HG02588 (cell line): ENCODE data around the gene HOXD8.

Experiments used
- ATAC-seq: cut with Tn5 transposase; IDR thresholded peaks from one replicate; pipeline ENCODE4 v1.9.1; 2021; ENCODE audit warnings: mild to moderate bottlenecking, moderate library complexity; ENCODE audit not compliant: unreplicated experiment

Gene HOXD8

DNA sequence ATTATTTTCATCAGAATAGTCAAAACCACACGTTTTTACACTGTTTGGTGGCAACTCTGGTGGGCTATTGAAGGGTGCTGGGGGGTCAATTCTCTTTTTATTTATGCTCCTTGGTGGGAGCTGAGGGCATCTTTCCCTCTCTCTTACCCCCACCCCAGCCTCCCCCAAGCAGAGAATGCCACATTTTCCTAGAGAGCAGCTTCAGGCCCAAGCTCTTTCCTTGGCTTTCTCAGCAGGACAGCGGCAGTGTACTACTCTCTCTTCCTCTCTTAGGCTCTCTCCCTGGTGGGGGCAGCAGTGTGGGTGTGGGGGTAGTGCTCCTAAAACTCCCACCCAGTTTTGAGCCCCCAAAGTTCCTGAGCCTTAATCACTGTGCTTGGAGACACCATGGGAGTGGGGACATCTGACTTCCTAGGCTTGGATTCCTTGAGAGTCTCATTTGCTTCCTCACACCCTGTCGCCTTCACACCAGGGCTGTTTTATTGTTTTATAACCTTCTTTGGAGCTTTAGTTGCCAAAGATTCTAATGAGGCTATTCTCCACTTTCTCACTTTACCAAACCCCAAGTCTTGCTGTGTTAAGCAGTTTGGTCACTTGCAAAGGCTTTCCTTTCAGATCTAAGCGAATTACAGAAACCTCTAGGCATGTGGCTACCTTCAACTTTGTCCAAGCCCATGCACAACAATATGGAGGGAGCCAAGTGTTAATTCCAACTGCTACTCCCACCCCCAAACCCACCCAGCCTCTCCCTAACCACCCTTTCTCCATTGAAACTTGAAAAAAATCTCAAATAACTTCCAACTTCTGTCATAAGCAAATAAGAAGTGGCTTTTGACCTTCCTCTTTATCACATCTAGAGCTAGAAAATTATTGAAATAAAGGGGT lies 15.8 kb downstream of the HOXD8 start:
- no peak for ATAC-seq

DNA sequence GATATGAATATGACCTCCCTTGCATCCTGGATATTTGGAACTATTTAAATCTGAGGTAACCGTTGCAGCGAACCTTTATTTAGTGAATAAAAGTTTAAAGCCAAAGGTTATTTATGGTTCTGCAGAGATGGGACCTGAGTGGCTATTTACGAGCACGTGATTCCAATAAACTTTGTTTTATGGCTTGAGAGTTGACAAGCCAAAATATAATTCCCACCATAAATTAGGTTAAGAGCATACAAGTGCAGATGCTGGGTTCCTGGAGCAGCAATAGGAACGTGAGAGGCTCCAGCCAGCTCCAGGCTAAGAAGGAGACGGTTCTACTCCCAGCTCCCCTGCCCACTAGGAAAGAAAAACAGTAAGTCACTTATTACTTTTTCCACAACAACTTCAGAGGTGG lies 16.6 kb downstream of the HOXD8 start:
- ATAC-seq: no peak

DNA sequence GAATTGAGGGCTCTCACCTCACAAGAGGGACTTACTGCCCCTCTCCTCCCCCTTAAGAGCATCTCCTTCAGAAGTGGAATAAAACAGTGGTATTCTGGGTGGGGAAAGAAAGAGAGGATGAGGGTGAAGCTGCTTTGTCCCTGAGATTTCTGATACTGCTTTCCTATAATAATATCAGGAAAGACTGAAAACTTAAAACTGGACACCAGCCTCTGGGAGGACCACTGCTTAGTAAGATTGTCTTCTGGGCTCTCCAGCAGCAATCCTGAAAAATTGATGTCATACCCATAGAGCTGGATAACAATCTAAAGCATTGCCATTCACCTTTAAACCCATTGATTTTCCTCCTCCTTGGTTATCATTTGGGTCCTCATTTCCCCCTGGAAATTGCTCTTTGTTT lies 17.1 kb downstream of the HOXD8 start:
- no peak for ATAC-seq

DNA sequence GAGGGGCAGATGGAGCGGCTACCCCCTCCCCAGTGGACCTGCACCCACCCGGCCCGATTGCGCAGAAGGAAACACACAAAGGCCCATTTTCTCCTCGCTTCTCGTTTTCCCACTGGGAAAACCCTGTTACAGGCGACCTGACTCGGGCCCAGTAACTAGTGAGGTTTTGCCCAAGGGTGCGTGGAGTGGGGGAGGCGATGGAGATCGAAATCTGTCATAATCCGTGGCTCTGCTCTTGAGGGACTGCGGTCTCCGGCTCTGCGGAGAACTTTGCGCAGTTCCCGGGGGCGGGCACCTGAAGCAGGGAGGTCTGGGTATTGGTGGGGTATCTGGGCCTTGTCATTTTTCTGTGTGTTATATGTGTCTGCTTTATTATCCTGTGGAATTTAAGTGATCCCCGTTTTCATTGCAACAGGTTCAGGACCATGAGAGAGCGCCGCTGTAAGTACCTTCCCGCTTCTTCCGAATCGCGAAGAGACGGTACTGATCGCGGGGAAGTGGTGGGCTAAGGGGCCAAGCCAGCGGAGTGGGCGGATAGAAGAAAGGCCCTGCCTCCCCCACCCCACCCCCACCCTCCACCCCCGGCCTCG lies 17.8 kb downstream of the HOXD8 start:
- ATAC-seq: no peak

DNA sequence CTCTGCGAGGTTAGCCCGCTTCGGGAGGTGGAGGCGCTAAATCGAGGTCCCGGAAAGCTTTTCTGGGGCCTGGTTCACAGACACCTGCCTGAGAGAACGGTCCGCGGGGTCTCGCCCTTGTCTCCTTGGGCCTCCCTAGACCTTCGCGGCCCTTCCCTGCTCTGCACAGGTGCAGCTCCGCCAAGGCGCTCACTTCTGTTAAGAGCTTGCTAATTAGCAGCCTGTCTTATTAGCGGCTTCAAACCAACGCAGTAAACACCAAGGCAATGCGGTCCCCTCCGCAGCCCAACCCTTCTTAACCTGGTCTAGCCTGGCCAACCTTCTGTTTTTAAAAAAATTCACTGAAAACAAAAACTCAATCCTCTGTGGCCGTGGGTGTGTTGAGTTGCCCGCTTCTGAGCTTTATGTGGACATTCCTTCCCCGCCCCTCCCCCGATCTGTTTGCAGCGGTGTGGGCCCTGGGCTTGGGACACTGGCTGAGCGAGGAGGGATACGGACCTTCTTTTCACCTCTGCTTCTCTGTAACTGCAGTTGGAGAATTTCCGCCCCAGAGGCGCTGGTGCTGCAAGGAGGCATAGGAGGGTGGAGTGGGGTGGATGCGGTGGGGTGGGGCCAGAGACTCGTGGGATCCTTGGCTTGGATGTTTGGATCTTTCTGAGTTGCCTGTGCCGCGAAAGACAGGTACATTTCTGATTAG lies 18.4 kb downstream of the HOXD8 start:
- ATAC-seq: no peak

DNA sequence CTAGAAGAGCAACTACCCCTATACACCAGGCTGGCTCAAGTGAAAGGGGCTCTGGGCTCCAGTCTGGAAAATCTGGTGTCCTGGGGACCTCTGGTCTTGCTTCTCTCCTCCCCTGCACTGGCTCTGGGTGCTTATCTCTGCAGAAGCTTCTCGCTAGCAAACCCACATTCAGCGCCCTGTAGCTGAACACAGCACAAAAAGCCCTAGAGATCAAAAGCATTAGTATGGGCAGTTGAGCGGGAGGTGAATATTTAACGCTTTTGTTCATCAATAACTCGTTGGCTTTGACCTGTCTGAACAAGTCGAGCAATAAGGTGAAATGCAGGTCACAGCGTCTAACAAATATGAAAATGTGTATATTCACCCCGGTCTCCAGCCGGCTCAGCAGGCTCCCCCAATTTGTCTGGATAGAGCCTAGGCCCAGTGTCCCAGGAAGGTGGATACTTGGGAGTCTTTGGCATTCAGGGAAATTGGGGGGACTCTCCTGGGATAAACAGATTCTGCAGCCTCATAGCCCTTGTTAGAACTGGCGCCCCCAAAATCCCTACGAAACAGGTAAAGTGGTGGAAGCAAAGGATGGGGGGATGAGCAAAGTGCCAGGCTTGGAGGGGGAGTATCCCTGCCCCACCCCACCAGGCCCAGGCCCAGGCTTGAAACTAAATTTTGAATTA lies 19.4 kb downstream of the HOXD8 start:
- no peak for ATAC-seq

DNA sequence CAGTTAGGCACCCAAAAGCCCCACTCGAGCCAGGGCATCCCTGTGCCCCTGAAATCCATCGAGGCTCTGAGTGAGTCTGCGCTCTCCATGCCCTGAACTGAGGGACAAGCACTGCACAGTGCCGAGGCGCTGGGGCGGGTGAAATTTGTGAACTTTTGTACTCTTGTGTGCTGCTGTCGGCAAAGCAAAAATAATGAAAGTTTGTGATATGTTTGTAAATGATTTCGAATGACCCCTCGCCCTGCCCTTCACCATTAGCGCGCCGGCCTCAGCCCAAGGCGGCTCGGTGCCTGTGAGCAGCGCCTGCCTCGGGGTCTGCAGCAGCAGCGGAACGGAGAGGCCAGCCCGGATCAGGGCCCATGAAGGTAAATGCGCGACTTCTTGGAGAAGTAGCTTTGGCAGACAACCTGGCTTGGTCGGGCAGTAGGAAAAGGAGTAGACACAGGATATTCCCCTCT lies 20.0 kb downstream of the HOXD8 start:
- no peak for ATAC-seq

DNA sequence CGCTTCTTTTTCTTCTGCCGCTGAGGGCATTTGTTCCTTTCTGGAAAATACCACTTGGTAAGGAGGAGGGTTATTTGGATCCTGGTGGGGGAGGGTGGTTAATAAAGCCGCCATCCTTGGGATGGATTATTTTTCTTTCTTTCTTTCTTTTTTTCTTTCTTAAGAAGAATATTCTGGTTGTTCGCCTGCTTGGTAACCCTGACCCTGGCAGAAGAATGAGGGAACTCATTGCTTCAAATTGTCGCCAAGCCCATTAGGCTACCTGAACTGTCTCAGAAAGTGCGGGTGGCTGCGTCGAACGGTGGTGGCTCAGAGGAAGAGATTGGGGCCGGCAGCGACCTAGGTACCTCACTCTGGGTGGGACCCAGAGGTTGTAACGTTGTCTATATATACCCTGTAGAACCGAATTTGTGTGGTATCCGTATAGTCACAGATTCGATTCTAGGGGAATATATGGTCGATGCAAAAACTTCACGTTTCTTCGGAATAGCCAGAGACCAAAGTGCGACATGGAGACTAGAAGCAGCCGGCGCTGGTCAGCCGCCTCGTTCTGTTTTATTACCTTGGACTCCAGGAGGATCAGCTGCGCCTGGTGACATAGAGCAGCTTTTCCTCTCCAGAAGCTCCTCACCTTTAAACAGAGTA lies 20.6 kb downstream of the HOXD8 start:
- no peak for ATAC-seq

DNA sequence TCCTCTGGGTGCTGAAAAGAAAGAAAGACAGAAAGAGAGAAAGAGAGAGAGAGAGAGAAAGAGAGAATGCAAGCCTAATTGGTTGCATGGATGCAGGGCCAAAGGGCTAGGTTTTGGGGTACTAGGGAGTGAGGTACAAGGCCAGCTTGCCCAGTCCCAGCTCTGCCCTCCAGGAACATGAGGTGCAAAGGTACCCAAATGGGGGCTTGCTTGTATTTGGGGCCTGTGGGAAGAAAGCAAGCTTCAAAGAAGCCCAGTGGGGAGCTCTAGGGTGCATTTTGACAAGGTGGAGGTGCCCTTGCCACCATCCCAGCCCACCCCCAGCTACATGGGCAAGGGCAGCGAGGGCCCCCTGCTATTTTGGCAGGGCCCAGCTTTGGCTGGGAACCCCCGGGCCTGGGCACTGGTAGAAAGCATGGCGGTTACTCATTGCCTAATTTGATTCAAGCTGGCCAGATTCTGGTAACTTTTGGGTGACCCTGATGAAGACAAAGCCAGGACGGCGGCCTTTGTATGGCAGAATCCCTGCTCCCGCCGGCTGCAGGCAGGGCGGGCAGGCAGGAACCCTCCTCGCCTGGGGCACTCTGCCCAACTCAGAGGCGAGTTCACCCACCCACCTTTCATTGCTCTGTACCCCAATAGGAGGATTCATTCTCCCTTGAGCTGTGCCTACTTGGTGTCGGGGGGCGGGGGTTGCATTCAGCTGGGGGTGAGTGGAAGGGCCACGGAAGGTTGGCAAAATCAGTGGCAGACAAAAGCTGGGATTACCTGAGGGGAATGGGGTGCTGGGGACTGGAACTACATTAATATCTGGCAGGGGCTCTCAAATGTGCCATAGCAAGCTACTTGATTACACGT lies 21.3 kb downstream of the HOXD8 start:
- no peak for ATAC-seq

DNA sequence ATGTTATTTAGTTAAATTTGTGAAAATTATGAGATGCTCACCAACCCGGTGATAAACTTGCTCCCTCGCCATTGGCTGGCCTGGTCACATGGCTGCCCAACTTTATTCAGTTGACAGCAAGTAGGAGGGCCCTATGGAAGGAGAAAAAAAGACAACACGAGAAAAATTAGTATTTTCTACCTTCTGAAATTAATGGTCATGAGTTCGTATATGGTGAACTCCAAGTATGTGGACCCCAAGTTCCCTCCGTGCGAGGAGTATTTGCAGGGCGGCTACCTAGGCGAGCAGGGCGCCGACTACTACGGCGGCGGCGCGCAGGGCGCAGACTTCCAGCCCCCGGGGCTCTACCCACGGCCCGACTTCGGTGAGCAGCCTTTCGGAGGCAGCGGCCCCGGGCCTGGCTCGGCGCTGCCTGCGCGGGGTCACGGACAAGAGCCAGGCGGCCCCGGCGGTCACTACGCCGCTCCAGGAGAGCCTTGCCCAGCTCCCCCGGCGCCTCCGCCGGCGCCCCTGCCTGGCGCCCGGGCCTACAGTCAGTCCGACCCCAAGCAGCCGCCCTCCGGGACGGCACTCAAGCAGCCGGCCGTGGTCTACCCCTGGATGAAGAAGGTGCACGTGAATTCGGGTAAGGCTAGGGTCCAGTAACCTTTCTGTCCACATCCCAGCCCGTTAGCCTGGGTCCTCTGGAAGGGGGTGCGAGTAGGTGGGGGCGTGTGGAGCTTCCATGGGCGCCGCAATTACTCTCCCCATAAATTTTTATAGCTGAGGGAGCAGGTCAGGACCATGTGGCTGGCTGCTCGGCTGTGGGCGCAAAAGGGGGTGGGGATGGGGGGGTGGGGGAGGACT lies 22.2 kb downstream of the HOXD8 start, which contains the start of gene HOXD4:
TSS of gene HOXD4 (plus strand) at position 109 of the 846 bp plus-strand sequence. CDS start at position 193, 84 bp downstream.
- no peak for ATAC-seq

DNA sequence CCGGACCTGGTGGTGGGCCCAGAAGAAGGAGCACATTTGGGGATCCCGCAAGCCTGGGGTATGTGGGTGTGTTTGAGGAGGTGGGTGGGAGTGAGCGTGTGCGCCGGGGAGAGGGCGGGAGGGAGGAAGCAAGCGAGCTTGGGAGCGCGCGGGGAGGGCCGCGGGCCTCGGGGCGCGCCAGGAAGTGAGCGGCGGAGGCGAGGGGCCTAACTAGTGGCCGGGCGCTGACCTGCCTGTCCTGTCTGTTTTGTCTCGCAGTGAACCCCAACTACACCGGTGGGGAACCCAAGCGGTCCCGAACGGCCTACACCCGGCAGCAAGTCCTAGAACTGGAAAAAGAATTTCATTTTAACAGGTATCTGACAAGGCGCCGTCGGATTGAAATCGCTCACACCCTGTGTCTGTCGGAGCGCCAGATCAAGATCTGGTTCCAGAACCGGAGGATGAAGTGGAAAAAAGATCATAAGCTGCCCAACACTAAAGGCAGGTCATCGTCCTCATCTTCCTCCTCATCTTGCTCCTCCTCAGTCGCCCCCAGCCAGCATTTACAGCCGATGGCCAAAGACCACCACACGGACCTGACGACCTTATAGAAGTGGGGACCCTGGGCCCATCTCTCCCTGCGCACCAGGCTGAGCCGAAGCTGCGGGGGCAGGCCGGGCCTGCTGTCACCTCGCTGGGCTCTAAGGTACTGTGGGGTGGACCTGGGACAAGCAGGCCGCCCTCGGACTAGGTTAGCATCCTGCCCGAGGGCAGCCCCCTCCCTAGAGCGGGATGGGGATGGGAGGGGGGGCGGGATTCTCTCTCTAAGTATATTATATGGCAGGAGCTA lies 23.1 kb downstream of the HOXD8 start:
- ATAC-seq: no peak

DNA sequence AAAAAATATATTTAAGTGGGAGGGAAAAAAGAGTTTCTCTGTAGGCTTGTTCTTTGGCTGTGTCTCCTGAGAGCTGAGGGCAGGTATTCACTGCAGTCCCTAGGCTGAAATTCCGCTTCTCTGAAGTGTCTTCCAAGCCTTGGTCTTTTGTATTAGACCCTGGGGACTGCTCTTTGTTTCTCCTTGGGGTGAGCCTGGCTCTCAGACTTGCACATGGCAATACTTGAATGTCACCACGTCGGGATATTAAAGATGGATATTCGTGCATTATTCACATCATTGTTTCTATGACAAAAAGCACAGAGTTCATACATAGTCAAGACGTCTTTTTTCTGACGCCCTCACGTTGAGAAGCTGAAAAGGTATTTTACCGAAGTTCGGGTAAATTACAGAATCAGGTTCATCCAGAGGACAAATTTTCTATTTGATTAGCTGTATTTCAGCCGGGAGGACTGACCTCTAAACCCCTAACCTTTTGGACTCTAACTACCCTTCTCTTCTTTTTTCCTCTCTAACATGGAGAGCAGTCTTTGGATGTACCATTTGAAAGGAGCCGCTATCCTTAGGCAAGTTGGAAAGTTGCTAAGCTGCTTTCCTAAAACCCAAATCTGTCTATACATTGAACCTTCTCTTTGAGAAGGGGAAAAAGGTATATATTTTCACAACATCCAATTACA lies 25.2 kb downstream of the HOXD8 start:
- ATAC-seq: no peak

DNA sequence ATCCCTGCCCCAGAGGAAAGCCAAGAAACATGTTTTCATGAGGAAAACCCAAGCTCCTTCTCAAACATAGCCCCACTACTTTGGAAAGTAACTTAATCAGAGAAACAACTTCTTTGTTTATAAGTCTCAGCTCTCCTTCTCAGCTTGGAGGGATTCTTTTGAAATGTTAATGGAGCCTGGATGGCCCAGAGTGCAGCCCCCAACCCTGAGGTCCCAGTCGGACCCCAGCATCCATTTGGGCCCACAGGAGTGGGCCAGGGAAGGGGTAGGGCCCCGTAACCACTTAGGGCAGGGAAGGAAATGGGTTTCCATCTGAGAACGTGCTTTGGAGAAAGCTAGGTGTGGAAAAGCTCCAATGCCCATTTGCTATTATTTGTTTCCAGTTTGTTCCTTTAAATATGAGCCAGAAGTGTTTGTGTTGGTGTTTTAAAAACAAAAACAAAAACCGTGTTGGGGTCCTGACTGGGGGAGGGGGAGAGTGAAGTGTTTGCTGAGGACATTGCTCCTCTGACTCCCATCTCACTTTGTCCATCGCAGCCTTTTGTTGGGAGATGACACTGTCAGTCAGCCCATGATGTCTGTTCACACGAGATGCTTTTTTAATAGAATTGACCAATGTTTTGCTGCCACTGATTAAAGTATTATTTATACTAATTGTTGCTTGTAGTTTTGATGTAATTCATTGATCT lies 26.0 kb downstream of the HOXD8 start:
- no peak for ATAC-seq

DNA sequence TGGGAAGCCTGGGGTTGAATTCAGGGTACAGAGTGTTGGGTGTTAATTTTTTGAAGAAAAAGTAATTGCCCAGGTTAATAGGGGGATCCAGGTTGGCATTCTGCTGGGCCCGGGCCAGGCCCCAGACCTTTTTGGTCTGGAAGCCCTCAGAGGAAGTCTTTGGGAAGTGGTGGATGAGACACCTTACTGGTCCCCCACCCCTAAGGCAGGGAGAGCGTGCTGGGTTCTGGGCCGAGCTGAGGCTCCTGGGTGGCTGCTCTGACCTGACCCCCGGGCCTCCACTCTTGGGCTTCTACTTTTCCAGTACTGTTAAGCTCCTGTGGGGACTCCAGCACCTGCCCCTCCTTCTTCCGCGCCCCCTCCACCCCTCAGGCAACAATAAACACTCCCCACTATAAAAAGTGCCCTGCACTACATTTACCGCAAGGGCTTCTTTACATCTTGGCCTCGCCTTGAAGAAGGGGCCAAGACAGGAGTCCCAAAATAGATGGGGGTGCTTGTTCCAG lies 26.8 kb downstream of the HOXD8 start:
- no peak for ATAC-seq

DNA sequence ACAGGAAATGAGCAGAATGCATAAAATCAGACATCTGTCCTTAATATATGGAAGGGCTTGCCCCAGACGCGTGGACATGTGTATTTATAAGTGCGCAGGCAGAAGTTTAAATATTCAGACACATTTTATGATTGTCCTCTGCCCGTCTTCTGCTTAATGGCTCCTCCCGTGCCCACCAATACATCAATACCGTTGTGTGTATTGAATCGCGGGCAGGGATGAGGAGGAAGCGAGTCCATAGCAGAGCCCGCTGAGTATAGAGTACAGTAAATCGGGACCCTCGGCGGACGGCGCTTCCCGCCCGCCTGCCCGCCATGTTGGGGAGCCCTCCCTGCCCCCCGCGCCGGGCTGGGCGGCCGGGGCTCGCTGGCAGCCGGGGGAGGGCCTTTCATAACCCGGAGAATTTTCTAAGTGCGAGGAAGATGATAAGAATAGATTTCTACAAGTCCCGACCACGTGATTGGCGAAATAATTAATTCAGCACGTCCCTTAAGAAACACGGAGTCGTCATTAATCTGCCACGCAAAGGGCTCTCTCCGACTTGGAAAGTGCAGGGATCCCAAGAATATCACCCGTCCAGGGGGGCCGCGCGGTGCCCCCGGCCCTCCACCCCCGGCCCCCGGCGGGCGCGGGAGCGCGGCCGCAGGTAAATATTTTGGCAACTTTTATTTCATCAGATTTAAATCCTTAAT lies 27.4 kb downstream of the HOXD8 start, which contains the start of gene HOXD3:
TSS of gene HOXD3 (plus strand) at position 501 of the 692 bp plus-strand sequence. CDS start 11,808 bp downstream, outside the sequence.
- no peak for ATAC-seq
